HL-60 (cell line): ENCODE measurements around the gene IRAG1.

Experiments used
- CTCF ChIP-seq: IDR thresholded peaks from one replicate; pipeline ENCODE4 v1.5.1; 2011; ENCODE audit warnings: low read length, control low read depth, inconsistent platforms; ENCODE audit not compliant: insufficient read depth
- GABPA ChIP-seq: IDR thresholded peaks from 2 replicates; pipeline ENCODE4 v1.6.1; 2012; ENCODE audit warnings: low read depth
- POLR2AphosphoS5 ChIP-seq: IDR thresholded peaks from 2 replicates; pipeline ENCODE4 v1.6.1; 2012; ENCODE audit warnings: low read depth
- REST ChIP-seq: IDR thresholded peaks from 2 replicates; pipeline ENCODE4 v1.6.1; 2012; ENCODE audit warnings: low read depth; ENCODE audit not compliant: insufficient replicate concordance
- SPI1 ChIP-seq: IDR thresholded peaks from 2 replicates; pipeline ENCODE4 v1.6.1; 2012; ENCODE audit warnings: low read depth, mild to moderate bottlenecking, borderline replicate concordance

GRCh38 chr11:10725907-10726253, 32.3 kb upstream of the IRAG1 start:
- TF ChIP-seq CTCF (no peak), POLR2AphosphoS5 (no peak), GABPA (no peak), REST (no peak), SPI1 (no peak)
